Pancreas (tissue), 10 donors: Measurements from ENCODE around the gene PPP2R2B. TPM values are rescaled to one million over a fixed set of nuclear protein-coding genes. Genes with fewer than 3 reads are reported as not detected.
"Not testable (repeated sequence)": the region's sequence is repeated elsewhere in the genome, so short reads cannot be mapped to it uniquely, and the experiment has no call there.

Experiments
- ATAC-seq, 4 donors: fragments of 200-7000 bp; cut with Tn5 transposase; one replicate each; pipeline versions ENCODE4 v1.8.0 to v1.9.1; 2020; ENCODE audit warnings: mild to moderate bottlenecking in 4 of 4, moderate library complexity in 4 of 4
- DNase-seq, 6 donors: peaks; one replicate each; pipeline ENCODE4 v3.0.0-alpha.2; 2020
- FAIRE-seq: peaks from 2 replicates; lab custom pipeline; 2012; peaks lifted over from hg19 to GRCh38; lab: Jason Lieb, UNC
- H3K27ac ChIP-seq, 4 donors: fragments of 200-600 bp; sonication (generic); 1 replicate in 3 of 4; 2 replicates in 1 of 4; pipeline versions ENCODE4 v1.5.0 to v1.8.0; 2020
- H3K27me3 ChIP-seq, 4 donors: fragments of 200-600 bp; one replicate each; pipeline ENCODE4 v1.8.0; 2021
- H3K36me3 ChIP-seq, 3 donors: fragments of 200-600 bp; sonication (generic) in 1 of 3; one replicate each; pipeline versions ENCODE4 v1.5.0 to v1.8.0; 2020 to 2021
- H3K4me1 ChIP-seq, 3 donors: fragments of 200-600 bp; one replicate each; pipeline ENCODE4 v1.8.0; 2021
- H3K4me3 ChIP-seq, 4 donors: fragments of 200-600 bp; sonication (generic) in 2 of 4; one replicate each; pipeline versions ENCODE4 v1.5.0 to v1.8.0; 2020 to 2021
- H3K9me3 ChIP-seq, 4 donors: fragments of 200-600 bp; one replicate each; pipeline ENCODE4 v1.8.0; 2021
- WGBS, 2 donors: extraction: QIAGEN DNeasy Blood & Tissue Kit; methylation state at CpG; one replicate each; pipeline ENCODE4 v1.1.7; 2013; 5-methylcytosine and 5-hydroxymethylcytosine counted together
- intact Hi-C, 3 donors: fragments of 100-400 bp; cut with DNase I; formaldehyde crosslinking; loops; one replicate each; pipeline versions ENCODE4 v1.11.1 to v1.14.2; 2022
- polyA plus RNA-seq, 2 donors: library from polyadenylated mRNA; stranded (reverse); fragments of 200-250 nt; gene quantifications; one replicate each; pipeline ENCODE4 v1.2.3, GENCODE V29; 2013
- total RNA-seq, 6 donors: library from RNA; stranded (reverse); fragmentation: NEBNext Ultra II Directional in 4 of 6; extraction: Animal tissue kit (Norgen Biotek cat#: 25700) in 4 of 6; gene quantifications; one replicate each; pipeline versions ENCODE4 v1.2.1 to v1.2.4, GENCODE V29; 2021 to 2023
- TF ChIP-seq, protein P1 (sequence below), 4 donors: fragments of 200-600 bp; sonication (generic) in 3 of 4; IDR thresholded peaks; one replicate each; pipeline versions ENCODE4 v1.5.0 to v1.8.0; 2021; ENCODE audit warnings: antibody characterized with exemption in 4 of 4
- donor health status: healthy with polysubstance abuse.
- donor health status: DM: no; HTN: no; CAD: no; lungs with moderate emphysema.
- donor health status: DM: no; HTN: no; CAD: no.
- donor health status: control.
- donor health status: control.
- donor health status: Bipolar disorder and iron deficiency.
- donor health status: DM: yes; HTN: yes; CAD: no.
- donor health status: DM: no; HTN: no; CAD: no.
- donor health status: DM: no; HTN: no; CAD: no.
- donor health status: DM: yes; HTN: yes; CAD: no.

PPP2R2B gene
- total and polyA plus RNA-seq, 8 donors: 0.51 to 3.5 (median 0.81) TPM

DNA sequence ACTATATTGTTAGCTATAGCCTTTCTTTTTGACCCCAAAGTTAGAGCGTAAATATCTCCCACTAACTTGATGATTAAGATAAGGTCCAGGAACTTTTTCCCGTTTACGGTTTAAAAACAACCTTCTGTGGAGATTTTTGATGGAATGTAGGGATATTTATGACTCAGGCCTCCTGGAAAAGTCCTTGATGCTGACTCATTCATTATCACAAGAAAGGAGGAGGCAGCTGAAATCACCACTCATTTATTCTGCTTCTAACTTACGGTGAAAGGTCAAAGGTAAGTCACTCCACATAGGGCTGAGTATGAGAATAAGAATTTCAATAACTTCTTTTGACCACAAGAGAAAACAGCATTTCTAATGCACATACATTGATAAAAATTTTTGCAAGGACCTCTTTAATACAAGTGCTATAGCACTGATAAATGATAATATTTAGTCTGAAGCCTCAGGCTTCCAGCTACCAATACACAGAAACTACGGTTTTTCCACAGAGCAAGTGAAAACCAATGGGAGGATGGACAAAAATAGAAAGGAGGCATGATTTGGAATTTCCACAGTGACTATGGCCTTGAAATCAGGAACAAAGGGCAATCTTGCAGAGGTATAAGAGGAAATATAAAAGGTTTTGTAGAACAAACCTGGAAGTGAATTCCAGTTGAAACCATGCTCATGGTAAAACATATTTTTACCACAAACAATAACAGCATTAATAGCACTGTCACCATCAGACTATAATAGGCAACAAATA, 146.5 kb downstream of the PPP2R2B start:
- no peaks in the 10 kb centered on the region for H3K36me3 ChIP-seq
- intact Hi-C loops: no loop called here
- peak in 1 of 4 donors; percentile 43 for ATAC-seq
- no peak overlapping the region for H3K4me3 ChIP-seq
- H3K27me3 ChIP-seq: no peaks in the 10 kb centered on the region
- 67 to 70% methylated on average over 5 of the region's 5 CpGs for WGBS, 2 donors
- no peak overlapping the region for H3K27ac ChIP-seq
- DNase-seq: no peak
- FAIRE-seq: no peak
- no peaks in the 10 kb centered on the region for H3K9me3 ChIP-seq
- TF ChIP-seq, protein P1, sequence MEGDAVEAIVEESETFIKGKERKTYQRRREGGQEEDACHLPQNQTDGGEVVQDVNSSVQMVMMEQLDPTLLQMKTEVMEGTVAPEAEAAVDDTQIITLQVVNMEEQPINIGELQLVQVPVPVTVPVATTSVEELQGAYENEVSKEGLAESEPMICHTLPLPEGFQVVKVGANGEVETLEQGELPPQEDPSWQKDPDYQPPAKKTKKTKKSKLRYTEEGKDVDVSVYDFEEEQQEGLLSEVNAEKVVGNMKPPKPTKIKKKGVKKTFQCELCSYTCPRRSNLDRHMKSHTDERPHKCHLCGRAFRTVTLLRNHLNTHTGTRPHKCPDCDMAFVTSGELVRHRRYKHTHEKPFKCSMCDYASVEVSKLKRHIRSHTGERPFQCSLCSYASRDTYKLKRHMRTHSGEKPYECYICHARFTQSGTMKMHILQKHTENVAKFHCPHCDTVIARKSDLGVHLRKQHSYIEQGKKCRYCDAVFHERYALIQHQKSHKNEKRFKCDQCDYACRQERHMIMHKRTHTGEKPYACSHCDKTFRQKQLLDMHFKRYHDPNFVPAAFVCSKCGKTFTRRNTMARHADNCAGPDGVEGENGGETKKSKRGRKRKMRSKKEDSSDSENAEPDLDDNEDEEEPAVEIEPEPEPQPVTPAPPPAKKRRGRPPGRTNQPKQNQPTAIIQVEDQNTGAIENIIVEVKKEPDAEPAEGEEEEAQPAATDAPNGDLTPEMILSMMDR (IDR thresholded peaks at IDR 0.05): no peak
- no peaks in the 10 kb centered on the region for H3K4me1 ChIP-seq

DNA sequence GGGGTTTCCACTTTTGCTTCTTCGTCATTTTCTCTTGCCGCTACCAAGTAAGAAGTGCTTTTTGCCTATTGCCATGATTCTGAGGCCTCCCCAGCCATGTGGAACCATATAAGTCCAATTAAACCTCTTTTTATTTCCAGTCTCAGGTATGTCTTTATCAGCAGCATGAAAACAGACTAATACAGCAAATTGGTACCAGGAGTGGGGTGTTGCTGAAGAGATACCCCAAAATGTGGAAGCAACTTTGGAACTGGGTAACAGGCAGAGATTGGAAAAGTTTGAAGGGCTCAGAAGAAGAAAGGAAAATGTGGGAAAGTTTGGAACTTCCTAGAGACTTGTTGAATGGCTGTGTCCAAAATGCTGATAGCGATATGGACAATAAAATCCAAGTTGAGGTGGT, 149.8 kb downstream of the PPP2R2B start:
- H3K27ac ChIP-seq, H3K9me3 ChIP-seq, H3K27me3 ChIP-seq, intact Hi-C loops, H3K4me3 ChIP-seq, ATAC-seq, H3K36me3 ChIP-seq, H3K4me1 ChIP-seq, DNase-seq, FAIRE-seq: not testable (repeated sequence)
- WGBS, 2 donors: 87 to 88% methylated on average over 3 of the region's 3 CpGs

DNA sequence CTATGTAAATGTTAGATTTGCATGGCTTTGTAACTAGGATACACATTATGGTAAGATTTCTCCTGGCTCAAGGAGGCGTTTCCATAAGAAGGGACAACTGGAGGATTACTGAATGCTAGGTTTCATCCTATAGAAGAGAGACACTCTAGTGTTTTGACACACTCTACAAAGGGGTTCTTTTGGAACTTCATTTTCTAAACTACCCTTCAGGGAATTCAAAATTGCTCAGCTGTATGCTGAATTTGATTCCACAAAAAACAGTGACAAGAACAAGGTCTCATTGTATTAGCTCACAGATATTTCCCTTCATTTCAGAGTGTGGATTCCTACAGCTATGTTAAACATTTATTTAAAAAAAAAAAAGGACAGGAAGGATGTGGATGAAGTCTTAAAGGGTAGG, 151.7 kb downstream of the PPP2R2B start:
- H3K4me3 ChIP-seq: no peak overlapping the region
- intact Hi-C loops: no loop called here
- no peak overlapping the region for H3K27ac ChIP-seq
- TF ChIP-seq, protein P1 (IDR thresholded peaks at IDR 0.05): no peak
- H3K9me3 ChIP-seq: no peaks in the 10 kb centered on the region
- WGBS, 2 donors: 57 to 74% methylated on average over 1 of the region's 1 CpG
- no peaks in the 10 kb centered on the region for H3K4me1 ChIP-seq
- ATAC-seq (no peak), FAIRE-seq (no peak), DNase-seq (no peak)
- H3K36me3 ChIP-seq: no peaks in the 10 kb centered on the region
- H3K27me3 ChIP-seq: no peaks in the 10 kb centered on the region

DNA sequence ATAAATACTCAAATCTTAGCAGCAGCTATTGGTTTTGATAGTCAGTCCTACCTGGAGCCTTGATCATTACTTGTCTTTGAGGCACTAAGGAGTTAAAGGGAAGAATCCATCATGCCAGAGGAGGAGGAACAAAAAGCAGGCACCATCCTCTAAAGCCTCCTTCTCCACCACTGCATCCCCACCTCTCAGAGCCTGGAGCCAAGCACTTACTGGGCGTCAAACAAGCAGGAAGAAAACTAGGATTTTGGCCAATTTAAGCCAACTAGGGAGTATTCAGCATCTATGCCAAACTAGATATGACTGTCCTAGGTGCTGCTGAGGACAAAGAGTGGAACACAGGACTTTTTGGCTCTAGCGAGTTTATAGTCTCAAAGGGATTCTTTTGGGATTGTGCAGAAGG, 152.5 kb downstream of the PPP2R2B start:
- WGBS, 2 donors: 61 to 69% methylated on average over 2 of the region's 2 CpGs
- TF ChIP-seq, protein P1 (IDR thresholded peaks at IDR 0.05): no peak
- H3K36me3 ChIP-seq: no peaks in the 10 kb centered on the region
- no peaks in the 10 kb centered on the region for H3K27me3 ChIP-seq
- ATAC-seq (no peak), FAIRE-seq (no peak), DNase-seq (no peak)
- H3K4me1 ChIP-seq: no peaks in the 10 kb centered on the region
- no peak overlapping the region for H3K4me3 ChIP-seq
- no peaks in the 10 kb centered on the region for H3K9me3 ChIP-seq
- no peak overlapping the region for H3K27ac ChIP-seq
- intact Hi-C loops: no loop called here

DNA sequence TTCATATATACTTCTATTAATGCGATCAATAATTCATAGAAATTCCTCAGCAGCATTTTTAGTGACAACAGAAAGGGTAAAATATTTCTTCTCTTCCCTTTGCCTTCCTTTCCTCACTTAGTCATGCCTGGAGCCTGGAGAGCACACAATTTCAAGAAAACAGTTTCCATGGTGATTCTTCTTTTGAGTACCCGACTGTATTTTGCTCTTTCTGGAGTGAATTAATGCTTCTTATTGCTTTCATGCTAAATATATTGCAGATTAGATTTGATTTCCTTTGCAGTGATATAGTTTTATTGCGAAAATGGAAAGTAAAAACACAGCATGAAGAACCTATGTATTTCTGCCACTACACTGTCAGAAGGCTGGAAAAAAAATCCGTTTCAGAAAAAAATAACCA, 153.5 kb downstream of the PPP2R2B start:
- Histone ChIP-seq H3K4me1 (no peaks in the 10 kb centered on the region), H3K9me3 (no peaks in the 10 kb centered on the region), H3K27me3 (no peaks in the 10 kb centered on the region), H3K27ac (no peak overlapping the region), H3K4me3 (no peak overlapping the region), H3K36me3 (no peaks in the 10 kb centered on the region)
- intact Hi-C loops: no loop called here
- FAIRE-seq (no peak), ATAC-seq (no peak), DNase-seq (no peak)
- TF ChIP-seq, protein P1 (IDR thresholded peaks at IDR 0.05): no peak
- 61 to 72% methylated on average over 4 of the region's 4 CpGs for WGBS, 2 donors
